Muscle of arm (tissue), 12 donors: Measurements from ENCODE around the gene SLC12A6. TPM values are rescaled to one million over a fixed set of nuclear protein-coding genes. Genes with fewer than 3 reads are reported as not detected.

Experiments
- DNase-seq: peaks from one replicate; pipeline ENCODE4 v3.0.0-alpha.2; 2013
- polyA plus RNA-seq, 12 donors: library from polyadenylated mRNA; unstranded; fragments of 120-200 nt; gene quantifications; one replicate each; pipeline ENCODE4 v1.2.1, GENCODE V29; 2013; ENCODE audit not compliant: insufficient read length in 12 of 12

The SLC12A6 gene
- polyA plus RNA-seq, 12 donors, result 14.3 to 26.0 (median 20.9) TPM; not detected in 1

DNA sequence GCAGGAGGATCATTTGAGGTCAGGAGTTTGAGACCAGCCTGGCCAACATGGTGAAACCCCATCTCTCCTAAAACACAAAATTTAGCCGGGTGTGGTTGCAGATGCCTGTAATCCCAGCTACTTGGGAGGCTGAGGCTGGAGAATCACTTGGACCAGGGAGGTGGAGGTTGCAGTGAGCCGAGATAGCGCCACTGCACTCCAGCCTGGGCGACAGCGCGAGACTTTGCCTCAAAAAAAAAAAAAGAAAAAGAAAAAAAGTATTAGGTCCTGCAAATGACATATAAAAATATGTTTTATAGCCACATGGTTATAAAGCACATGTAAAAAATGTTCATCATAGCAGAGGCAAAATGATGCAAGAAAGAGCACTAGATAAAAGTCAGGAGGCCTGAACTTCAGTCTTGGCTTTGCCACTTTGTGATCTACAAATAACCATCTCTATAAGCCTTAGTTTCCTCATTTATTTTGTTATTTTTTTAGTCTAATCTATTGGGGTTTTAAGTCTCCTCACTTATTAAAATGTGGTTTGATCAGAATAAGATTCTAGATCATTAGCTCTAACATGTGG lies 4.9 kb downstream of the SLC12A6 start:
- DNase-seq, result no peak

DNA sequence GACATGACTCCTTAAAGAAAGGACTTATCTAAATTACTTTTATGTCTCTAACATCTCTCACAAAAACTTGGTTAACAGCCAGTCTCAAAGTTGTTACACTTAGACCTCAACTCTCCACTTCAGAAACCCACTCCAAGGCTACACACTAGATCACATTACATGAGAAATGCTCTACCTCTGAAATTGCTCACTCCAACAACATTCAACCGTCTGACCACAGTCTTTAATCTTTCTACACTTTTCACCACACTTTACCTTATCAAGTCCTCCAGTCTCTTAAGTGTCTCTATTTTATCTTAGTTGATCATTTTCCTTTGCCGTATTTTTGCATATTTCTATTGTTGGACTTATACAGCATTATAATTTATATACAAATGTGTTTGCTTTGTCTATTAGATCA lies 5.8 kb downstream of the SLC12A6 start:
- DNase-seq, result no peak

DNA sequence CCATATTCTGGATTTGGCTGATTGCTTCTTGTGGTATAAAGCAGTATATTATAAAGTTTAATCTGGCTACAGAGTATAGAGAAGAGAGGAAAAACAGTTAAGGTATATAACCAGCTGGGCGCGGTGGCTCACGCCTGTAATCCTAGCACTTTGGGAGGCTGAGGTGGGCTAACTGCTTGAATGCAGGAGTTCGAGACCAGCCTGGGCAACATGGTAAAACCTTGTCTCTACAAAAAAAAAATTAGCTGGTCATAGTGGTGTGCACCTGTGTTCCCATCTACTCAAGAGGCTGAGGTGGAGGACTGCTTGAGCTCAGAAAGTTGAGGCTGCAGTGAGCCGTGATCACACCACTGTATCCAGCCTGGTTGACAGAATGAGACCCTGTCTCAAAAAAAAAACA lies 7.3 kb downstream of the SLC12A6 start:
- no peak for DNase-seq

DNA sequence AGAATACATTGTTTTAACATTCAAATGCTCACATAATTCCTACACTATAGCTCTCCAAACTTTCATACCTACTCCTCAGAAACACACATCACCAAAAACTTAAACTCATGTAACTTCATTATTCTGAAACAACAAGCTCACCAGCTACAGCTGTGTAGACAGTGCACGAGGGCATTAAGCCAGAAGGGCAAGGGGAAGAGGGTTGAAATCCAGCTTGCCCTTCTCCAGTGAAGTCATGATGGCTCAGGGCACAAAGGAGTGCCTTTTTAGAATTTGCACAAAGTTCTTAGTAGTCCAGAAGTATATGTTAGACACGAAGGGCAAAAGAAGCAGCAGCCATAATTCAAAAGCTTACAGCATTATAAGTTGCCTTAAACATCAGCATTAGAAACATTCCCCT lies 8.6 kb downstream of the SLC12A6 start:
- DNase-seq, result no peak

DNA sequence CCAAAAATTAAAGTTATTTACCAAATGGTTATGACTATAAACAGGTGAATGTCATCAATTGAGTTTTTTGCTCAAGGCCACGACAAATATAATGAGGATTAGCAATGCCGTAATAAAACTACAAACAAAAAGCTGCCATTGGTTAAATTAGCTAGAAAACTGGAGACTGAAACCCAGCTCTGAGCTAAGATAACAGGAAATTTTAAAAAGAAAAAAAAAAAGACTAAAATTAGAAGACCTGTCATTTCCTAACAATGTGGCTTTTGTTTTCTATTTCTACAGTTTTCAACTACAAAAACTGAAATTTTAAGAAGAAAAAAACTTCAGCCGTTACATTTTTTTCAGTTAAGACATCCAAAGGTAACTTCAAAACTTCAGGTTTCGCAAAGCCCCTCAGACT lies 9.7 kb downstream of the SLC12A6 start:
- DNase-seq, result no peak

DNA sequence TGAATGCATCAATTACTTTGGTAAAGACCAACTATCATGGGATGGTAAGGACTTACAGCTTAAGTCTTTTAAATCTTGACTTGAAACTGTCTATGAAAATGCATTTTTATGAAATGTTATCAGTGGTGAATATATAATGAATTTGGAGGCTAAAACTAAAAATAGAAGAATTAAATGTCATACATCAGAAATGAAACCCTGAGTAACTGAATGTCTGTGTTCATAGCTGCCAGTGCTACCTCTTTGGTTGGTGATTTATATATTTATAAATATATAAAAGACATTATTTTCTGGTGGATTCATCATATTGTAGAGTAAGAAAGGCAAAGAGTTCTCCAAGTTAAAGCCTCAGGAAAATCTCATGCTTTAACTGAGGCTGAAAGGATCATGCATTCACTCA lies 12.2 kb downstream of the SLC12A6 start:
- DNase-seq, result no peak

DNA sequence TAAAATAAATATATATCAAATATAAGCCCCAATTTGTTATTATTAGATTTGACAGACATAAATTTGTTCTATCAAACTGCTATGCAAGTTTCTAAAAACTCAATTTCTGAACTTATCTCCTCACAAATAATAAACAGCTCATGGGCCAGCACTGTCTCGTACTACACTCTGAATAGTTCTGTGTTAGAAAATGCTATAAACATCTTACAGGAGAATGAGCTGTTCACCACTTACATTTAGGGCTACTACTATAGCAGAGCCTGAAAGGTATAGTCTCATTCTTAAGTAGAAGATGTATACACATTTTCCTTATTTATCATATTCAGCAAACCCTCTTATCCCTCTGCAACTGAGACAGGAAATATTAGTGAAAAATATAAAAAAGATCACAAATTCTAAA lies 12.6 kb downstream of the SLC12A6 start:
- DNase-seq, result no peak

DNA sequence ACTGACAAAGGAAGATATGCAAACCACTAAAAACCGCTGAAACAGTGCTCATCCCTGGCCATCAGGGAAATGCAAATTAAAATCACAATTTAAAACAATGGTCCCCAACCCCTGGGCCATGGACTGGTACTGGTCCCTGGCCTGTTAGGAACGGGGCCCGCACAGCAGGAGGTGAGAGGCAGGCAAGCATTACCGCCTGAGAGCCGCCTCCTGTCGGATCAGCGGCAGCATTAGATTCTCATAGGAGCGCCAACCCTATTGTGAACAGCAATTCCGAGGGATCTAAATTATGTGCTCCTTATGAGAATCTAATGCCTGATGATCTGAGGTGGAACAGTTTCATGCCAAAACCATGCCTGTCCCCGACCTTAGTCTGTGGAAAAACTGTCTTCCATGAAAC lies 14.4 kb downstream of the SLC12A6 start:
- DNase-seq, result no peak

DNA sequence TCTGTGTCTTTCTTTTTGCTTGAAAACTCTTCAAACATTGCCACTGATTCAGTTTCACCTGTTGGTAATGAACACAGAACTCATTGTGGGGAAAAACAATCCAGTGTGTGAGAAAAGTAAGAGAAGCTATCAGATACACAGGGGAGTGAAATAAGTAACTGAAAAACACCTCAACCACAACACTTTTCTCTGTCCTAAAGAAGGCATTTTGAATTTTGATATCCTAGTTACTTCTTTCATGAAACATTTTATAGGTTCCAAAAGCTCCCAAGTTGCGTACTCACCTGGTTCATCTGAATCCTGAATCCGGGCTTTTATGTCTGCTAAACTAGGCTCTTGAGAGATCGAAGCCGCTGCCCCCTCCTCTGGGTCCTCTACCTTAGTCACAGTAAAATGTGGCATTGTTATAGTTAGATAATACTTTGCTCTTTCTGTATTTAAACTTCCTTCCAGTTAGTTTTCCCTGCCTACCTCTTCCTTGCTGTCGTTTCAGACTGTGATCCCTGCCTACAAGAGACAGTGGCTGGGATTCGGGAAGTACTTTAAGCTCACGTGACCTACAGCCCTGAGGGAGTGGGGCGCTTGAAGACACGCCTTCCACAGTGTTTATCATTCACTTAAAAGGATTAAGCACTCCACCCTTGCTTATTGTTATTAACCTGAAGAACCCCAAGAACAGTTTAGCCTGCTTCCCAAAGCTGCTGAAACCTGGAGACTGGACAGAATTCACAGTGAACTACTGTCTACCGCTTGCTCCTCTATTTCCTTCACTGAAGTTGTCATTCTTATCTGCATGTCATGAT lies 19.1 kb downstream of the SLC12A6 start:
- DNase-seq, result peak; percentile 41

DNA sequence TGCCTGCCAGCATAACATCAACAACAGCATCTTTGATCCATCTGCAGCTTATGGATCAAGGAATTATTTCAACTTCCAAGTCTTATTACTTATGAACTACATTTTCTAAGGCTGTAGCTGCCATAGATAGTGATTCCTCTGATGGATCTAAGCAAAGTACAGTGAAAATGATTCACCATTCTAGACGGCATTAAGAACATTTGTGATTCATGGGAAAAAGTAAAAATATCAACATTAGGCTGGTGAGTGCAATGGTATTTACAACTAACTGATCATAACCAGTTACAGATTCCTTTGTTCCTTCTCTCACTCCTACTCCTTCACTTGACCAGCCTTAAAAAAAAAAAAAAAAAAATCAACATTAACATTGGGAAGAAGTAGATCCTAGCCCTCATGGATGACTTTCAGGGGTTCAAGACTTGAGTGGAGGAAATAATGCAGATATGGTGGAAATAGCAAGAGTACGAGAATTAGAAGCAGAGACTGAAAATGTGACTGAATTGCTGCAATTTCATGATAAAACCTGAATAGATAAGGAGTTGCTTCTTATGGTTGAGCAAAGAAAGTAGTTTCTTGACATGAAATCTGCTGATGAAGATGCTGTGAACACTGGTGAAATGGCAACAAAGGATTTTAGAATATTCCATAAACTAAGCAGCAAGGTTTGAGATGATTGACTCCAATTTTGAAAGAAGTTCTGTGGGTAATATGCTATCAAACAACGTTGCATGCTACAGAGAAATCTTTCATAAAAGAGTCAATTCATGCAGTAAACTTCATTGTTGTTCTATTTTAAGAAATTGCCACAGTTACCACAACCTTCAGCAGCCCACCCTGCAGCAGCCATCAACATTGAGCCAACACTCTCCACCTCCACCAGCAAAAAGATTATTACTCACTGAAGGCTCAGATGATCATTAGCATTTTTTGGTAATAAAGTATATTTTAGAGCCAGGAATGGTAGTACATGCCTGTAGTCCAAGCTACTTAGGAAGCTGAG lies 22.8 kb downstream of the SLC12A6 start:
- DNase-seq, result no peak

DNA sequence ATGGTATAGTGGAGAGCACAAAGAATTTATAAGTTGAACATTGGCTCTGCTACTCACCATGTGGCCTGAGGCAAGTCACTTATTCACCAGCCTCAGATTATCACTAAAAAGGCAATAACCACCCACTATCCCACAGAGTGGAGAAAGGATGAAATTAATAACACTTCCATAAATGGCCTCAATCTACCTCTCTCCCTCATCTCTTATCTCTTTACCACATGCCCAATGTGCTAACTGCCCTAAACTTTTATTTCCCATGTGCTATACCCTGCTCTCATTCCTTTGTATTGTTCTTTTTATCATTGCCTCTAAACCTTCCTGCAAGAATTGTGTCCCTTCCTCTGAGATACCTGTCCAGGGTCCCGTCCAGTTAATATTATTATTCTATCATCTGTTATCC lies 26.0 kb downstream of the SLC12A6 start:
- DNase-seq, result no peak

DNA sequence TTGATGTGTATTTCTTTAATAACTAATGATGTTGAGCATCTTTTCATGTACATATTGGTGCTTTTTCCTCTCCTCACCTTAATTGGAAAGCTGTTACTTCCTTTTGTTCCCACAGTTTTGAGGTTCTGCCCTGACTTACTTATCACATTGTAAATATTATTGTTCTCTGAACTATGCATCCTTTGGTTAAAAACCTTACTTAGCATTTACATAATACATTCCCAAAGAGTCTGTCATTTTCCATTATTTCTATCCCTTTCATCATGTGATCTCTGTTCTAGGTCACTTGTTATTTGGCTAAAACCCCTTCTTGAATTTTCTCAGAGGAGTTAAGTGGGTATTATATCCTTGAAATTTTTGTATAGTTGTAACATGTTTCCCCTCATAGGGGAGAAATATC lies 33.0 kb downstream of the SLC12A6 start:
- no peak for DNase-seq

DNA sequence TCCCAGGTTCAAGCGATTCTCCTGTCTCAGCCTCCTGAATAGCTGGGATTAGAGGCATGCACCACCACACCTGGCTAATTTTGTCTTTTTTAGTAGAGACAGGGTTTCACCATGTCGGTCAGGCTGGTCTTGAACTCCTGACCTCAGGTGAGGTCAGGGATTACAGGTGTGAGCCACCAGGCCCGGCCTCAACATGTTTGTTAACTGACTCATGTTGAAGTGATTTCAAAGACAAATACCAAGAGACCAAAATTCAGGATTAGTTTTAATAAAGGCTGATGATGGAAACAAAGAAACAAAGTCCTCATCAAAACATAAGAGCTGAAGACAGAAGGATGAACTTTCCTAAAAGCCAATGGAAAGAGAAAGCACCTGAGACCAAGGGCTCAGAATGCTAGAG lies 36.5 kb downstream of the SLC12A6 start:
- DNase-seq, result no peak

DNA sequence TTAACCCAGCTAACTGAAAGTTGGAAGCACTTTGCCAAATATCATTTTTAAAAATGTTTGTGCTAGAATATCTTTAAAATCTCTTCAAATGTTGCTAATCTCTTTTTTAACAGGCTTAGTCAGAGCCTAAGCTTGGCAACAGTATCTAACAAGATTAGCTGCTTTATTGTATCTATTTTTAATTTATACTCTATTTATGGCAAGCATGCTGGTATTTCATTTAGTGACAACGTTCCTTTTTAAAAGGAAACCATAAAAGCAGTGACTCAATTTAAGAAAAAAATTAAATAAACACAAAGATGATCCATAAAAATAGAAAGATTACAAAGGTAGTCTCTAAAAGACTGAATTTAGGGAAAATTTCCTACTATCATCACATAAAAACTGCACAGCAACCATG lies 40.5 kb downstream of the SLC12A6 start:
- no peak for DNase-seq

DNA sequence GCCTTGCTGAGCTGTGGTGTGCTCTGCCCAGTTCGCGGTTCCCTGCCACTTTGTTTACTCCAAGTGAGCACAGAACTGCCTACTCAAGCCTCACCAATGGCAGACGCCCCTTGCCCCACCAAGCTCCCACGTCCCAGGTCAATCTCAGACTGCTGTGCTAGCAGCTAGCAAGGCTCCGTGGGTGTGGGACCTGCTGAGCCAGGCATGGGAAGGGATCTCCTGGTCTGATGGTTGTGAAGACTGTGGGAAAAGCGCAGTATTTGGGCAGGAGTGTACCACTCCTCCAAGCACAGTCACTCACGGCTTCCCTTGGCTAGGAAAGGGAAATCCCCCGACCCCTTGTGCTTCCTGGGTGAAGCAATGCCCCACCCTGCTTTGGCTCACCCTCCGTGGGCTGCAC lies 45.0 kb downstream of the SLC12A6 start:
- no peak for DNase-seq

DNA sequence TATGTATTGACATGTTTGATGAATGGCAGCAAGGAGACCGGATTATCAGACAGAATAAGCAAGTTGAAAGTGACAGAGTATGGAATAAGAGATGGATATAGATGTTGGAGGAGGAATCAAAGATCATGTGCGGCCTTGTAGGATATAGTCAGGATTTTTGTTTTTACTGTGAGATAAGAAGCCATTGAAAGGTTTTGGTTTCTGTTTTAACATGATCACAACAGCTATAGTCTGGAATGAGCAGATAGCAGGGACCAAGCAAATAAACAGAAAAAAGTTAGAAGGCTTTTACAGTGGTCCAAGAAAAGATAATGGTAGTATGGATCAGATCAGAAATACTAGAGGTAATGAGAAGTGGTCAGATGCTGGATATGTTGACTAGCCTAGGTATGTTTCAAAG lies 52.6 kb downstream of the SLC12A6 start:
- no peak for DNase-seq

DNA sequence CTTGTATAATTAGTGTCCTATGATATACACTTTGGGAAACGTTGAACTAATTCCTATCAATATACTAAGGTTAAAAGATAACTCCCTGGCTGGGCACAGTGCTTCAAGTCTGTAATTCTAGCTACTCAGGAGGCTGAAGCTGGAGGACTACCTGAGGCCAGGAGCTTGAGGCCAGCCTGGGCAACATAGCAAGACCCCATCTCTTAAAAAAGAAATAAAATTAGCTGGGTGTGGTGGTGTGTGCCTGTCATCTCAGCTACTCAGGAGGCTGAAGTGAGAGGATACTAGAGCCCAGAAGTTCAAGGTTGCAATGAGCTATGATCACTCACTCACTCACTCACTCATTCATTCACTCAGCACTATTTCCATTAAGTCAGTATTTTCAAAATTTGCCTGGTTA lies 55.2 kb downstream of the SLC12A6 start:
- no peak for DNase-seq

DNA sequence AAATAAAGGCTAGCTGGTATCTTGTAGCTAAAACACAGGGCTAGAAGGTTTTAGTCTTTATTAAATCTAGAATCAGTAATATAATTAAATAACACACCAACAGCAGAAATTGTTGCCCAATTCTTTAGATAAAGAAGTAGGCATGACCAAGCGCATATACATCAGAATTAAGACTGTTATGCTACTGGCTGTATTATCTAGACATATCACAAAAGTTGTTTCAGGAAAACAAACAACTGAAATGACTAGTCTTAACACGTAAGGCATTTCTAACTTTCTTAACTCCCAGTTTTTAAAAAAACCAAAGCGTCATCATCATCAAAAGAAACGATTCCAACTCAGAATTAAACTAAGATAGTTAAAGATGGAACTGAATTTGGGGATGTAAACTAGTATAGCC lies 57.4 kb downstream of the SLC12A6 start:
- DNase-seq, result no peak

DNA sequence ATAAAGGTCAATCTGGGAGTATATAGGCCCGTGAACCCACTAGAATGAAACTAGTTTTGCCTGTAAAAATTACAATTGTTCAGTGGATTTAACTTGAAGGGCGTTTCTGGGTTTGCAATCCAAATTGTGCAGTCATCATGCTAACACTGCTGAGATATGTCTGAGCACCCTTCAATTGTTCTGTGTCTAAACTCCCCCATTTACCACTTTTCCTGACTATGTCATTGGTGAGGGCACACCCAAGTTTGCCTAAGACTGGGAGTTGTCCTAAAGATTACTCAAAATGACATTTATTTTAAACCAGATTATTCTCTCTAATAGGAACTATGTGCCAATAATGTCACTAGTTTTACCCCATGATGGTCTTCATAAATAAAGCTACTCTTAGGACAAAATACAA lies 58.2 kb downstream of the SLC12A6 start:
- DNase-seq, result no peak

DNA sequence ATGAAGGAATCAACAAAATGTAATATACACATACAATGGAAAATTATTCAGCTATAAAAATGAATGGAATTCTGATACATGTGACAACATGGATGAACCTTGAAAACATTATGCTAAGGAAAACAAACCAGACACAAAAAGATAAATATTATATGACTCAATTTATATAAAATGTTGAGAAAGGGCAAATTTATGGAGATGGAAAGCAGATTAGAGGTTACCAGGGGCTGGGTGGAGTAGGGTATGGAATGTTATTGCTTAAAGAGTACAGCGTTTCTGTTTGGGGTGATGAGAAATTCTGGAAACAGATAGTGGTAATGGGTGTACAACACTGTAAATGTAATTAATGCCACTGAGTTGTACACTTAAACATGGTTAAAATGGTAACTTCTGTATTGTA lies 61.9 kb downstream of the SLC12A6 start:
- no peak for DNase-seq

DNA sequence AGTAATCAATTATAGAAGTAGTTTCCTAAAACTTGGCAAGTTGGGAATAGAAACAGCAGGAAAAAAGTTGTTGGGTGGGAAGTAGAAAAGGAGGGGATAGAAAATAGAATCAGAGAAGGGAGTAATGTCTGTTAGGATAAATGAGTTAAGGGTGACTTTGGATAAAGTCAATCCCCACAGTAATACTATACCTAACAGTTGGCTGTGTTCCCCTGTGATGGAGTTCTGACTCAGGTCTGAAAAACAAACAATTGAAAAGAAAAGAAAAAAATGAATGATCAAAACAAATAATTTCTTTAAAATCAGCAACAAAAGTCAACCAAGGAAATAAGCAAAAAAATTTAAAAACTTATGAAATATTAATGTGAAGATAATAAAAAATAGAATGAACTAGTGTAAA lies 62.4 kb downstream of the SLC12A6 start:
- no peak for DNase-seq

DNA sequence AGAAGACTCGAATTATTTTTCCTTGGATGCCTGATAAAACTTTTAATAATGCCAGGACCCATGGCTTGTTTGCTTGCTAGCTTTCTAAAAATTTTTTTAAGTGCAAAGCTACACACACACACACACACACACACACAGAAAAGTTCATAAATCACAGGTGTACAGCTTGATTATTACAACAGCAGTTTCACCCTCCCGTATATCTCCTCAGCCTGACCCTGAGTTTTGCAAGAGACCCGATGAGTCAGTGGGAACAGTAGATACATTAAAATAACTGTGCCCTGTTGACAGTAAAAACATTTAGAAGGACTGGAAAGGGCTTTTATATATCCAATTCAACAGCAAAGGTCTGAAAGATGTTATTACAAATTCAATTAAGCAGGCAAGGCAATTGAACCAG lies 66.1 kb downstream of the SLC12A6 start:
- DNase-seq, result no peak

DNA sequence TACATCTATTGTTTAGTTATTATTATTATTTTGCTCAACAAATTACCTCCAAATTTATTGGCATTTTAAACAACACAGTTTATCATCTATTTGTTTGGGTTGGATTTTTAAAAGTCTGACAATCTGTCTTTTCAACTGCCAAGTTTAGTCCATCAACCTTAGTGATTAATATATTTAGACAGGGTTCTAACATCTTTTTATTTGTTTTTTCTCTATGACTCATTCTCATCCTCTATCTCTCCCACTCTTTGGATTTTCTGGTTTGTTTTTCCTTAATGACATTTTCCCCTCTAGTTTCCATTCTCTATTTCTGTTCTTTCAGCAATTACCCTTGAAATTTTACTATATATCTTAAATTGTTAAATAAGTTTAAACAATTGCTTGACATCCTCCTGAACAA lies 70.8 kb downstream of the SLC12A6 start:
- DNase-seq, result no peak
